HCT116 (cell line): ENCODE results near the gene RPL13A. TPM values are rescaled to one million over a fixed set of nuclear protein-coding genes. Genes with fewer than 3 reads are reported as not detected.

Source experiments
- ATAC-seq: fragments of 200-7000 bp; cut with Tn5 transposase; 2 replicates; pipeline ENCODE4 v1.9.1; 2020; ENCODE audit warnings: mild to moderate bottlenecking, moderate library complexity
- BruUV-seq: library from RNA; stranded (reverse); fragments of 400-500 nt; replicated peaks from 2 replicates; lab custom pipeline; 2021; lab: Mats Ljungman, UMichigan
- CTCF ChIA-PET: fragments of 300-600 bp; sonication (Branson Sonifier 250); formaldehyde crosslinking; loops from one replicate; lab custom pipeline; 2021; ENCODE audit warnings: antibody characterized with exemption; lab: Charles Lee
- POLR2A ChIA-PET: fragments of 300-600, 350-600 bp; sonication (Branson Sonifier 250); formaldehyde crosslinking; loops from one replicate; lab custom pipeline; 2021; ENCODE audit warnings: antibody characterized with exemption; lab: Charles Lee
- RAD21 ChIA-PET, 2 experiments: fragments of 300-600 bp; sonication (Branson Sonifier 250); formaldehyde crosslinking; loops; one replicate each; lab custom pipeline; 2023; ENCODE audit warnings: low total read pairs in 2 of 2; ENCODE audit not compliant: uncharacterized antibody in 2 of 2, unreplicated experiment in 2 of 2, low non-redundant PET in 1 of 2; lab: Charles Lee
- DNase-seq: peaks from one replicate; pipeline ENCODE4 v3.0.0-alpha.2; 2010; ENCODE audit warnings: low read depth, low spot score
- H2AFZ ChIP-seq: fragments of 200-600 bp; shearing (Covaris generic), sonication (generic); 2 replicates; pipeline ENCODE4 v1.6.1; 2017; ENCODE audit warnings: low read depth, mixed run types, mixed read lengths, antibody characterized with exemption, low read length; ENCODE audit not compliant: poor library complexity, severe bottlenecking
- H3K27ac ChIP-seq: 2 replicates; pipeline ENCODE4 v1.5.1; 2012; ENCODE audit warnings: low read depth, low read length
- H3K27me3 ChIP-seq: fragments of 200-600 bp; sonication (generic); 2 replicates; pipeline ENCODE4 v1.6.1; 2016; ENCODE audit warnings: mixed run types, low read length, mixed read lengths; ENCODE audit not compliant: insufficient read depth
- H3K36me3 ChIP-seq, 2 experiments: fragments of 200-500 bp in 1 of 2; fragments of 200-600 bp in 1 of 2; sonication (Bioruptor generic) in 1 of 2; sonication (generic) in 1 of 2; 2 replicates each; pipeline versions ENCODE4 v1.5.1 to v1.6.1; 2014 to 2016; ENCODE audit warnings: low read length in 2 of 2, inconsistent platforms in 1 of 2, mixed read lengths in 1 of 2, mixed run types in 1 of 2; ENCODE audit not compliant: insufficient read depth in 2 of 2, control insufficient read depth in 1 of 2
- H3K4me1 ChIP-seq, 2 experiments: fragments of 200-600 bp in 1 of 2; sonication (generic) in 1 of 2; 2 replicates each; pipeline versions ENCODE4 v1.5.1 to v1.6.1; 2012 to 2017; ENCODE audit warnings: low read length in 2 of 2, inconsistent platforms in 1 of 2, mild to moderate bottlenecking in 1 of 2, mixed read lengths in 1 of 2, mixed run types in 1 of 2, moderate library complexity in 1 of 2; ENCODE audit not compliant: insufficient read depth in 2 of 2, control insufficient read depth in 1 of 2
- H3K4me2 ChIP-seq: fragments of 200-600 bp; sonication (generic); 2 replicates; pipeline ENCODE4 v1.6.1; 2017; ENCODE audit warnings: mixed run types, low read length, mixed read lengths
- H3K4me3 ChIP-seq, 2 experiments: fragments of 200-600 bp in 1 of 2; sonication (generic) in 1 of 2; replicated peaks in 1 of 2; 2 replicates each; pipeline ENCODE4 v1.5.1; 2011 to 2016; ENCODE audit warnings: low read length in 2 of 2, control low read depth in 1 of 2, low read depth in 1 of 2, mild to moderate bottlenecking in 1 of 2, mixed read lengths in 1 of 2, mixed run types in 1 of 2
- H3K79me2 ChIP-seq: fragments of 200-600 bp; sonication (generic); 2 replicates; pipeline ENCODE4 v1.6.1; 2017; ENCODE audit warnings: mild to moderate bottlenecking, mixed run types, low read length, moderate library complexity, mixed read lengths; ENCODE audit not compliant: insufficient read depth
- H3K9ac ChIP-seq: fragments of 200-600 bp; sonication (generic); 2 replicates; pipeline ENCODE4 v1.6.1; 2016; ENCODE audit warnings: low read length, mixed read lengths
- H3K9me2 ChIP-seq: fragments of 200-600 bp; sonication (generic), shearing (Covaris generic); 2 replicates; pipeline ENCODE4 v1.6.1; 2017; ENCODE audit warnings: mixed run types, mild to moderate bottlenecking, moderate library complexity; ENCODE audit not compliant: insufficient read depth
- H3K9me3 ChIP-seq, 2 experiments: fragments of 200-500 bp in 1 of 2; fragments of 200-600 bp in 1 of 2; sonication (Bioruptor generic) in 1 of 2; sonication (generic) in 1 of 2; 2 replicates each; pipeline ENCODE4 v1.6.1; 2014 to 2017; ENCODE audit warnings: low read length in 2 of 2, mixed read lengths in 2 of 2, inconsistent platforms in 1 of 2, low read depth in 1 of 2, mild to moderate bottlenecking in 1 of 2, mixed run types in 1 of 2, moderate library complexity in 1 of 2; ENCODE audit not compliant: control insufficient read depth in 1 of 2, insufficient read depth in 1 of 2
- H4K20me1 ChIP-seq: fragments of 200-600 bp; sonication (generic), shearing (Covaris generic); 2 replicates; pipeline ENCODE4 v1.6.1; 2017; ENCODE audit warnings: mixed run types, mild to moderate bottlenecking, moderate library complexity; ENCODE audit not compliant: insufficient read depth
- ATF3 ChIP-seq: IDR thresholded peaks from 2 replicates; pipeline ENCODE4 v1.6.1; 2012
- CBX3 ChIP-seq: IDR thresholded peaks from 2 replicates; pipeline ENCODE4 v1.6.1; 2012; ENCODE audit warnings: low read depth
- CEBPB ChIP-seq: IDR thresholded peaks from 2 replicates; pipeline ENCODE4 v1.6.1; 2012; ENCODE audit warnings: low read depth
- CTCF ChIP-seq, 3 experiments: fragments of 200-600 bp in 1 of 3; sonication (generic) in 1 of 3; IDR thresholded peaks in 2 of 3; conservative IDR thresholded peaks in 1 of 3; 2 replicates each; pipeline ENCODE4 v1.5.1; 2012 to 2017; ENCODE audit warnings: low read depth in 2 of 3, low read length in 2 of 3, antibody characterized with exemption in 1 of 3, borderline replicate concordance in 1 of 3, control low read depth in 1 of 3, mild to moderate bottlenecking in 1 of 3, mixed read lengths in 1 of 3, mixed run types in 1 of 3, moderate library complexity in 1 of 3; ENCODE audit not compliant: insufficient read depth in 1 of 3
- EZH2phosphoT487 ChIP-seq: fragments of 200-600 bp; IDR thresholded peaks from 2 replicates; pipeline ENCODE4 v1.6.1; 2018; ENCODE audit warnings: antibody characterized with exemption, borderline replicate concordance
- JUND ChIP-seq: IDR thresholded peaks from 2 replicates; pipeline ENCODE4 v1.6.1; 2012
- MAX ChIP-seq: IDR thresholded peaks from 2 replicates; pipeline ENCODE4 v1.6.1; 2012
- POLR2A ChIP-seq: IDR thresholded peaks from 2 replicates; pipeline ENCODE4 v1.7.0; 2011; ENCODE audit warnings: borderline replicate concordance; ENCODE audit not compliant: insufficient read depth, insufficient read length; ENCODE audit errors: extremely low read depth
- POLR2AphosphoS5 ChIP-seq: IDR thresholded peaks from 2 replicates; pipeline ENCODE4 v1.6.1; 2011; ENCODE audit warnings: mild to moderate bottlenecking, low read depth, low read length, moderate library complexity
- REST ChIP-seq: IDR thresholded peaks from 2 replicates; pipeline ENCODE4 v1.6.1; 2012; ENCODE audit warnings: low read depth
- SIN3A ChIP-seq: IDR thresholded peaks from 2 replicates; pipeline ENCODE4 v1.6.1; 2012; ENCODE audit warnings: low read depth
- SP1 ChIP-seq: IDR thresholded peaks from 2 replicates; pipeline ENCODE4 v1.6.1; 2012; ENCODE audit warnings: low read depth
- TCF7L2 ChIP-seq: IDR thresholded peaks from 2 replicates; pipeline ENCODE4 v1.7.0; 2011; ENCODE audit warnings: borderline replicate concordance, inconsistent platforms; ENCODE audit not compliant: insufficient read depth, insufficient read length; ENCODE audit errors: extremely low read depth
- YY1 ChIP-seq: IDR thresholded peaks from 2 replicates; pipeline ENCODE4 v1.6.1; 2011; ENCODE audit warnings: low read length, low read depth, moderate library complexity, mild to moderate bottlenecking; ENCODE audit not compliant: insufficient replicate concordance; ENCODE audit errors: extremely low read depth
- ZFX ChIP-seq: fragments of 450-650 bp; IDR thresholded peaks from 2 replicates; pipeline ENCODE4 v1.6.1; 2017
- intact Hi-C: fragments of 100-400 bp; cut with micrococcal nuclease; formaldehyde crosslinking; loops from 2 replicates; pipeline ENCODE4 v1.10.0; 2022
- total RNA-seq: library from RNA; stranded (reverse); gene quantifications from one replicate; pipeline ENCODE4 v1.2.1, GENCODE V29; 2021; ENCODE audit not compliant: unreplicated experiment
- TF ChIP-seq, protein P1 (sequence below): IDR thresholded peaks from 2 replicates; pipeline ENCODE4 v1.6.1; 2011; ENCODE audit warnings: mild to moderate bottlenecking, low read length, moderate library complexity; ENCODE audit not compliant: insufficient replicate concordance; ENCODE audit errors: extremely low read depth

The RPL13A gene
- total RNA-seq, 1 experiment from 2014 or later, result 3,719 TPM

DNA sequence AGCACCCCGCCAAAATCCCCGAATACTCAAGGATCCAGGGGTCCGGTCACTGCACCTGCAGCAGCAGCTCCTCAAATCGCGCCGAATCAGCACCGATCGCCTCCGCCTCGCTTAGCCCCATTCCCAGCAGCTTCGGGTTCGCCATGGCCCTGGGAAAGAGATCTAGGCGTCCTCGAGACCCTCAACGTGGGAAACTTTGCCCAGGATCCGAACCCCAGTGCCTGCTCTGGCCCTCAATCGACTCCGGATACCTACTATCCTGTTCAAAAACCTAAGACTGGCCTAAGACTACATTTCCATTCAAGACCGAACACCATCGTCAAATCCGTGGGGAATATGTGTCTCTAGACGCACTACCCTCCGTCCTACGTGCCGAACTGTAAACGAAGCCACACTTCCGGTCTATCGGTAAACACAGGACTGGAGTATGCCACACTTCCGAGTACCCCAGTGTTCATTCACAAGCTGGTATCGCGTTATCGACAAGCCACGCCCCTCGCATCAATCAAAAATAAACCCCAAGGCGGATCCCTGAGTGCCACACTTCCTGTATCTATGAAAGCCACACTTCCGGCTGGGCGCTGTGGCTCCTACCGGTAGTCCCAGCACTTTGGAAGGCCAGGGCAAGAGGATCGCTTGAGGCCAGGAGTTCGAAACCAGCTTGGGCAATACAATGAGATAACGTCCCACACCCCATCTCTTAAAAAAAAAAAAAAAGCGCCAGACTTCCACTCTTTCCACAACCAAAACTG lies 35.8 kb upstream of the RPL13A start, which contains the start of gene PIH1D1:
TSS of gene PIH1D1 (minus strand) at position 385 of the 752 bp plus-strand sequence. CDS start at position 145, 240 bp downstream.
- H4K20me1 ChIP-seq, result no peaks in the 10 kb centered on the region
- peaks cover 23 to 40% of the 10 kb centered on the region in 2 experiments; a peak in 3 of 4 replicates for H3K4me1 ChIP-seq
- H3K27ac ChIP-seq, result peak within 1 kb of the TSS; percentile 91
- H3K9me3 ChIP-seq, result no peaks in the 10 kb centered on the region
- H3K36me3 ChIP-seq, result peaks cover 13 to 14% of the 10 kb centered on the region in 2 experiments; a peak in 2 of 4 replicates
- no peaks in the 10 kb centered on the region for H3K9me2 ChIP-seq
- peak; percentile 69 for ATAC-seq
- DNase-seq, result peak; percentile 99
- H3K9ac ChIP-seq, result peak within 1 kb of the TSS; percentile 99
- TF ChIP-seq ATF3 (no peak), REST (no peak), SP1 (peak; percentile 76), MAX (peak; percentile 74), POLR2A (peak; percentile 86), TCF7L2 (peak; percentile 34), SIN3A (peak; percentile 70; the same call in 1 of the 2 replicates), YY1 (peak; percentile 66), CBX3 (peak; percentile 37; the same call in 1 of the 2 replicates), JUND (no peak), POLR2AphosphoS5 (peak; percentile 97), CEBPB (no peak), ZFX (peak; percentile 38; the same call in 1 of the 2 replicates), CTCF (IDR thresholded peaks at IDR 0.05 in 2 of 3, conservative IDR thresholded peaks at IDR 0.05 in 1 of 3; ENCODE audit: borderline replicate concordance in 1 of 3, insufficient read depth in 1 of 3, low read depth in 2 of 3, low read length in 2 of 3) (peak in 1 of 3 experiments; percentile 32; a peak in 1 of 6 replicates), EZH2phosphoT487 (no peak)
- TF ChIP-seq, protein P1, sequence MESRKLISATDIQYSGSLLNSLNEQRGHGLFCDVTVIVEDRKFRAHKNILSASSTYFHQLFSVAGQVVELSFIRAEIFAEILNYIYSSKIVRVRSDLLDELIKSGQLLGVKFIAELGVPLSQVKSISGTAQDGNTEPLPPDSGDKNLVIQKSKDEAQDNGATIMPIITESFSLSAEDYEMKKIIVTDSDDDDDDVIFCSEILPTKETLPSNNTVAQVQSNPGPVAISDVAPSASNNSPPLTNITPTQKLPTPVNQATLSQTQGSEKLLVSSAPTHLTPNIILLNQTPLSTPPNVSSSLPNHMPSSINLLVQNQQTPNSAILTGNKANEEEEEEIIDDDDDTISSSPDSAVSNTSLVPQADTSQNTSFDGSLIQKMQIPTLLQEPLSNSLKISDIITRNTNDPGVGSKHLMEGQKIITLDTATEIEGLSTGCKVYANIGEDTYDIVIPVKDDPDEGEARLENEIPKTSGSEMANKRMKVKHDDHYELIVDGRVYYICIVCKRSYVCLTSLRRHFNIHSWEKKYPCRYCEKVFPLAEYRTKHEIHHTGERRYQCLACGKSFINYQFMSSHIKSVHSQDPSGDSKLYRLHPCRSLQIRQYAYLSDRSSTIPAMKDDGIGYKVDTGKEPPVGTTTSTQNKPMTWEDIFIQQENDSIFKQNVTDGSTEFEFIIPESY, result peak; percentile 96
- H3K27me3 ChIP-seq, result no peaks in the 10 kb centered on the region
- peak within 1 kb of the TSS; percentile 3 for H2AFZ ChIP-seq
- ChIA-PET CTCF (interaction anchor here (0.6 to 2.0 kb wide), 8 partner anchors 9 to 354 kb away, joined by 3 to 9 read pairs (median 4); no protein-coding TSS in a partner anchor), RAD21 (interaction anchor here in 1 of 2 experiments (0.8 to 1.3 kb wide), 2 partner anchors 25 to 59 kb away, joined by 3 read pairs; no protein-coding TSS in a partner anchor), POLR2A (interaction anchor here (0.7 to 2.9 kb wide), 11 partner anchors 9 to 88 kb away, joined by 3 to 17 read pairs (median 7); partner anchors contain the start of genes DKKL1 and RPS11)
- H3K4me3 ChIP-seq, result peak within 1 kb of the TSS; percentile 98 to 100
- peak within 1 kb of the TSS; percentile 90 for H3K4me2 ChIP-seq
- TSS peak; percentile 88 for BruUV-seq
- peaks cover 41% of the 10 kb centered on the region for H3K79me2 ChIP-seq
- intact Hi-C loops, result no loop called here
